ENCODE measurements around the gene TMEM18.
A peak's percentile ranks its signal among the peaks of the same experiment; 100 is the strongest.

GRCh38 chr2:714005-714741 is 37.0 kb upstream of the TMEM18 start:
- TF ChIP-seq, protein P1, sequence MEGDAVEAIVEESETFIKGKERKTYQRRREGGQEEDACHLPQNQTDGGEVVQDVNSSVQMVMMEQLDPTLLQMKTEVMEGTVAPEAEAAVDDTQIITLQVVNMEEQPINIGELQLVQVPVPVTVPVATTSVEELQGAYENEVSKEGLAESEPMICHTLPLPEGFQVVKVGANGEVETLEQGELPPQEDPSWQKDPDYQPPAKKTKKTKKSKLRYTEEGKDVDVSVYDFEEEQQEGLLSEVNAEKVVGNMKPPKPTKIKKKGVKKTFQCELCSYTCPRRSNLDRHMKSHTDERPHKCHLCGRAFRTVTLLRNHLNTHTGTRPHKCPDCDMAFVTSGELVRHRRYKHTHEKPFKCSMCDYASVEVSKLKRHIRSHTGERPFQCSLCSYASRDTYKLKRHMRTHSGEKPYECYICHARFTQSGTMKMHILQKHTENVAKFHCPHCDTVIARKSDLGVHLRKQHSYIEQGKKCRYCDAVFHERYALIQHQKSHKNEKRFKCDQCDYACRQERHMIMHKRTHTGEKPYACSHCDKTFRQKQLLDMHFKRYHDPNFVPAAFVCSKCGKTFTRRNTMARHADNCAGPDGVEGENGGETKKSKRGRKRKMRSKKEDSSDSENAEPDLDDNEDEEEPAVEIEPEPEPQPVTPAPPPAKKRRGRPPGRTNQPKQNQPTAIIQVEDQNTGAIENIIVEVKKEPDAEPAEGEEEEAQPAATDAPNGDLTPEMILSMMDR (IDR thresholded peaks at IDR 0.05), result peak; percentile 34 to 61 (median 38)
- TF ChIP-seq POLR2A (IDR thresholded peaks at IDR 0.05), result no peak

Data from tibial nerve (tissue), 3 donors.